ENCODE measurements around the gene LRRC61.
A peak's percentile ranks its signal among the peaks of the same experiment; 100 is the strongest.

Gene LRRC61

DNA sequence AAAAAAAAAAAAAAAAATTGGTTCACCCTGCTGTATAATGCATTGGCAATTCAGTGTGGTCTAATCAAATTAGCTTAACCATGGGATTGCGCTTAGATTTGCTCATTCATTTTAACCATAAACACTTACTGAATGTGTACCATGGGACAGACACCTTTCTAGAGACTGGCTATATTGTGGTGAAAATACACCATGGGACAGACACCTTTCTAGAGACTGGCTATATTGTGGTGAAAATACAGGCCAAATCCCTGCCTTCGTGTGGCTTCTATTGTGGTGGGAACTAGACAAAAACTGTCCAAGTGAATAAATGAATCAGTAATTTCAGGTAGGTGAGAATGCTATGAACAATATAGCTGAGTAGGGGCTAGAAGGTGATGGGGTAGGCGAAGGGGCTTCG, 35.3 kb downstream of the LRRC61 start:
- DNase-seq, result no peak

DNA sequence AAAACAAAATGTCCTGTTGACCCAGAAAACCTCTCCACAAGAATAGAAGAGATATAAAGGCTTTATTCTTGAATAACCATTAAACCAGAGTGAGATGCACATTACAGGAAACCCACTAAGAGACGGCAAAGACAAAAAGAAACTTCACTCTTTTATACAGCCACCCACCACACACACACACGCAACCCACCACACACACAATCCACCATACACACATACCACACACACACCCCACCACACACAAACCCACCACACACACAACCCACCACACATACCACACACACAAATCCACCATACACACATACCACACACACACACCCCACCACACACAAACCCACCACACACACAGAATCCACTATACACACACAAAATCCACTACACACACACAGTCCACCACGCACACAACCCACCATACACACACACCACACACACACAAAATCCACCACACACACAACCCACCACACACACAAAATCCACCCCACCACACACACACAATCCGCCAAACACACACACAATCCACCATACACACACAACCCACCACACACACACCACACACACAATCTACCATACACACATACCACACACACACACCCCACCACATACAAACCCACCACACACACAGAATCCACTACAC, 36.0 kb downstream of the LRRC61 start:
- no peak for DNase-seq

DNA sequence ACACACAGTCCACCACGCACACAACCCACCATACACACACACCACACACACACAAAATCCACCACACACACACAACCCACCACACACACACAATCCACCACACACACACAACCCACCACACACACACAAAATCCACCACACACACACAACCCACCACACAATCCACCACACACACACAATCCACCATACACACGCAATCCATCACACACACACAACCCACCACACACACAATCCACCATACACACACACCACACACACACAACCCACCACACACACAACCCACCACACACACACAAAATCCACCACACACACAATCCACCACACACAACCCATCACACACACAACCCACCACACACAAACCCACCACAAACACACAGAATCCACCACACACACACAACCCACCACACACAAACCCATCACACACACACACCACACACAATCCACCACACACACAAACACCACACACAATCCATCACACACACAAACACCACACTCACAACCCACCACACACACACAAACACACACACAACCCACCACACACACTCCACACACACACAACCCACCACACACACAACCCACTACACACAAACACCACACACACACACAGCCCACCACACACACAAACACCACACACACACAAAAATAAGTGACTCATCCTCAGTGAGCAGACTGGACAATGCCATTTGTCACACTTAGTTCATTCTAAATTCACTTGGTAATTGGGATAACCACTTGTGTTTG, 36.6 kb downstream of the LRRC61 start:
- no peak for DNase-seq

DNA sequence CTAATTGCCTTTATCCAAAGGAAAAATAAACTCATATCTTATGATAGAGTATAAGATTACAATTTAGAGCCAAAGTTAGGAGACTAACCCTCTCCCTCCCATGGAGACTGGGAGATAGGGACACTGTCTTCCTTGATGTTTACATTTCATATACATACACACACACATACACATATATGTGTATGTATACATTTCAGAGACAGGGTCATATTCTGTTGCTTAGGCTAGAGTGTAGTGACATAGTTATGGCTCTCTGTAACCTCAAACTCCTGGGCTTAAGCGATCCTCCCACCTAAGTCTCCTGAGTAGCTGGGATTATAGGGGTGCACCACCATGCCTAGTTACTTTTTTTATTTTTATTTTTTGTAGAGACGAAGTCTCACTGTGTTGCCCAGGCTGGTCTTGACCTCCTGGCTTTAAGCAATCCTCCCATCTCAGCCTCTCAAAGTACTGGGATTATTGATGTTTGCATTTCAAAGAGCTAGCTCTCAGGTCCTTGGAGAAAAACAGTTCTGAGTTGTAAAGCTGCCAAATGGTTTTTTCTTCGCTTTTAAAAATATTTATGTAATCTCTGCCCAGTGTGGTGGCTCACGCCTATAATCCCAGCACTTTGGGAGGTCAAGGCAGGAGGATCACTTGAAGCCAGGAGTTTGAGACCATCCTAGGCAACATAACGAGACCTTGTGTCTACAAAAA, 37.4 kb downstream of the LRRC61 start:
- DNase-seq, result no peak

DNA sequence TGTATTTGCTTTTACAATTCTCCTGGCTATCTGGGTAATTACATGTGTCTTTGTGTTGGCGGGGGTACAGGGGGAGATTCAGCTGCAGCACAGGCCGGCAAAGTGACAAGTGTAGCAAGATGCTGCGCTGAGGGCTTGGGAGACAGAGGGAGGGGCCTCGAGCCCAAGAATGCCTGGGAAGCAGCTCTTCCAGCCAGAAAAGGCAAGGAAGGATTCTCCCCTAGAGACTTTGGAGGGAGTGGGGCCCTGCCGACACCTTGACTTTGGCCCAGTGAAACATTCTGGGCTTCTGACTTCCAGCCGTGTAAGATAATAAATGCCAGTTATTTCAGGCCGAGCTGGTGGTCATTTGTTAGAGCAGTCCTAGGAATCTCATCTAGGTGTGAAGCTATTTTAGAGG, 38.2 kb downstream of the LRRC61 start:
- DNase-seq, result no peak

DNA sequence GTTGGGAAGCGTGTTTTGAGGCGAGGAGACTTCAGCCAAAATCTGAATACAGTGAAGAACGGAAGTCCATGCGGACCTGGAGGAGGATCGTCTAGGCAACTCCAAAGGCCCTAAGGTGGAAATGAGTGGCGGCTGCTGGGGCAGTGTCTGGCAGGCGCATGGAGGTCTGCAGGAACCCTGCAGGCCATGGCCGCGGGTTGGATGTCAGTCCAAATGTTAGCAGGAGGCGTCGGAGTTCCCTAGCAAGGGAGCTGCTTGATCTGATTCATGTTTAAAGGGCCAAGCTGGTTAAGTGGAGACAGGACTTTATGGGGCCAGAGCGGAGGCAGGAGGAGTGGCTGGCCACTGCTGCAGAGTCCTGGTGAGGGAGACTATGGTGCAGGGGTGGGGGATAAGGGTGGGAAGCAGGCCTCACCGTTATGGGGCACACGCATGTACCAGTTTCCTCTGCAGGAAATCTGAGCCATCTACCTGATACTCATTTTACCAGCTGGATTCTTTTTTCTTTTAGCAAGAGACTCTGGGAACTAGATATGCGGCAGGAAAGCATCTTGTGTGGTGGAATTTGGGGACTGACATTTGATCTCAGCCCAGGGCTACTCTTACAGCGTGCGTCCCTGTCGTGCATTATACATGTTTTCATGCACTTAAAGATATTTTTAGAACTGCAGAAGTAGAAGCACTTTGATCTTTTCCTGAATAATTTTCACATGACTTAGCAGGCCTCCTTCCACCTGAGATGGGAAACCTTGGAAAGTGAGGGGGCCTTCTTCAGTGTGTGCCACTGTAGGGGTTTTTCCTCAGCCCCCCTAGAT, 38.9 kb downstream of the LRRC61 start:
- no peak for DNase-seq

DNA sequence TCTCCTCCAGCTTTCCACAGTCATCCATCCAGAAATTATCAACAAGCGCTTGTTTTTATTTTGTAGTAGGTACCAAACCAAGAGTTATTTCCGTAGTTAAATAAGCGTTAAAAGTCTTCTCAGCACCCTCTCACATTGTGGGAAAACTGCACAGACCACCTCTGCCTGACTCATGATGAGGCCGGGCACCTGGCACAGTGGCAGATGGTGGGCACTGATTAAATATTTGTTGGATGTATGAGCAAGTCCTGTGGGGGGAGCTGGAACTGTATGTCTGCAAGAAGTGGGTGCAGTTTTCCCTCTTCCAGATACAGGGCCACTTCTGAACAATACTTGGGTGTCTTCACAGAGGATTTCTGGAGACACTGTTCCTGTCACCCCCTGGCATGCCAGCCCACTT, 40.2 kb downstream of the LRRC61 start:
- DNase-seq, result no peak

DNA sequence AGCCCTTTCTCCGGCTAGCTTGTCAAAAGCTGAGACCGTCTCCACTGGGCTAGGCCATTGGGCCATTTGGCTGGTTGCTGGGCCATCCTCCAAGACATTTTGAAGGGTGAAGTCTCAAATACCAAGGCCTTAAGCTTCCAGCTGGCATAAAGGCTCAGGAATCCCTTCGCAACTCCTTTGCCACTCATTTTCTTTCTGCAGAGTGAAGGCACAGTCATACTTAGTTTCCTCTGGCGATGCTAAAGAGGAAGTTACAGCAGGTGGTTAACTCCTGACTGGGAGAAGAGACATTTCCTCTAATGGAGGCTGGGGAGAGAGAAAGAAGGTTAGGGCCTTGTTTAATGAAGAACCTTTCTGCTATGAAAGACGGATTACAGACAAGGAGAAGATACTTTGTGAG, 40.7 kb downstream of the LRRC61 start:
- DNase-seq, result peak; percentile 76

DNA sequence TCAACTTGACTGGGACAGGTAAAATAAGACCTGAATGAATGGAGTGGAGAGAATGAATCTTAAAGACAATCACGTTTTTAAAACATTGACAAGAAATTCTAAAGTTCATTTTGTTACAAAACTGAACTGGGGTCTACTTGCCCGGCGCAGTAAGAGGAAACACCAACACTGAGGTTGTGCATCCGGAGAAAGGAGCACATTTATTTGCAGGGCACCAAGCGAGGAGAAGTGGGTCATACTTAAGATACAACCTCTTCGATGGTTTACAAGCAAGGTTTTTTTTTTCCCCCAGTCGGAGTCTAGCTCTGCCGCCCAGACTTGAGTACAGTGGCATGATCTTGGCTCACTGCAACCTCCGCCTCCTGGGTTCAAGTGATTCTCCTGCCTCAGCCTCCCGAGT, 42.0 kb downstream of the LRRC61 start:
- DNase-seq, result no peak

DNA sequence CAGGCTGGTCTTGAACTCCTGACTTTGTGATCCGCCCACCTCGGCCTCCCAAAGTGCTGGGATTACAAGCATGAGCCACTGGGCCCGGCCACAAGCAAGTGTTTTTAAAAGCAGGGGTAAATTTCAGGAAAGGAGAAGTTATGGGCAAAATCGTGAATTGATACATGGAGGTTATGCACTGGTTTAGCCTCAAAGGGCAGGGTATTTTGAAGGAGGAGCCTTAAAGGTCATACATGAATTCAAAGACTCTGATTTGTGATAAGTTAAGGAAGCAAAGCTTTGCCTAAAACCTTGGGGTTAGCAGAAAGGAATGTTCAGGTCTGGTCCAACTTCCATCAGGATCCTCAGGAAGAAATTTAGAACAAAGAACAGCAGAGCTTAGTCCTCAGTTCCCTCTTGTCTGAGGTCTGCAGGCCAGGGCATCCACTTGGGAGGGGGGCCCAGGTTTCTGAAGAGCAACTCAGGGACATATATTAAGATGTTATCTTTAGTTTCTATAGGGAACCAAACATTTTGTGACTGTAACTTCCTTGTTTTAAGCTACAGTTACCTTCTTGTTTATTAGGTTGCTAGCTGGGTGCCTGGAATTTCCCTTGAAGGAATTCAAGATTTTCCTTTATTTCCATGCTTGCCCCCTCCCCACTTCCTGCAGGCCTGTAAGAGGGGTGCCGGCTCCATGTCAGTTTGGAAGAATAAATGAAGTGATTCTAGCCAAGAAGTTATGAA, 42.7 kb downstream of the LRRC61 start:
- peak; percentile 52 for DNase-seq

DNA sequence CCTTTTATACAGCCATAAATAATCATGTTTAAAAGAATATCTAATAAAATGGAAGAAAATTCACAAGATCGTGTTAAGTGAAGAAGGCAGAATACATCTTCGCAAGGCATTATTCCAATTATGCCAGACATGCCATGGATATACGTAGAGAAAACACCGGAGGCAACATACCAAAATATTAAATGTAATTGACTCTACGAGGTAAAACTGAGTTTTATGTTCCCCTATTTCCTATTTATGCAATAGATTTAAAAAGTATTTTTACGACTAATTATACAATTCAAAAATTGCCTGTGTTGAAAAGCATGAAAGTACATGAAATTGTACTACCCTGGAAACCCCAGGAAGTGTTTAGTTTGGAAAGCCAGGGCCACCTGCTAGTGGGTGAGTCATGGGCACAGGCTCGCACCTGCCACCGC, 44.5 kb downstream of the LRRC61 start:
- DNase-seq, result peak; percentile 32

DNA sequence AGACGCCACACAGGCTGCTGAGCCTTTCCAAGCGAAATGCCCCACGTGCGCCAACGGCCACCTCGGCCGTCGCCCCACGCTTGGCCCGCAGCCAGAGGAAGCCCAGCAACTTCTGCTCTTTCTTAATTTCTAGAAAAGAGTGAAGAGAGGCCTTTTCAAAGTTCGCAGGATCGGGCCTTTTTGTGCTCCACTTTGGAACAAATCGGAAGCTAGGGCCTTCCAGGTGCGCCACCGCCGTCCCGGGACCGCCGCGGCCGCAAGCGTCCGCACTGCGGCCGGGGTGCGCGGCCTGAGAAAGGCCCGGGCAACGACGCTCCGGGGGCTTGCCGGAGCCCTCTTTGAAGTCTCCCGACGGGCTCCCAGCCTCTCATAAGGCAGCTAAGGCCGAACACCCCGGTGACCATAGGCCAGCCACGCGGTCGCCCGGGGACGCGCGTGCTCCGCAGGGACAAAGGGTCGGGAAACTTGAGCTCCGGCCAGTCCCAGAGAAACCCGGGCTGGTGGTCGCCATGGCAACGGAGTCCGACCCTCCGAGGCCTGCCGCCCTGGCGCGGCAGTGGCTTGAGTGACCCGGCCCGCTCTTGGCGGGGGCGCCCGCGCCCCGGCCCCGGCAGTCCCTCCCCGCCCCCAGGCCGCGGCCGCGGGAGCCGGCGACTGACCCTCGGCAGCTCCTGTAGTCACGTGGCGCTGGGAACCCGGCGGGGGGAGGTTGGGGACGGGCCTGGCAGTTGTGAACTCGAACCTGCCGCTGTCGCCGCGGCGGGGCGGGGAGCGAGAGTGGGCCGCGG, 45.1 kb downstream of the LRRC61 start, which contains the start of gene REPIN1:
Gene REPIN1 (plus strand): TSS at position 727 of the 788 bp plus-strand sequence. CDS start 890 bp downstream, outside the sequence.
- DNase-seq, result peak; percentile 100

DNA sequence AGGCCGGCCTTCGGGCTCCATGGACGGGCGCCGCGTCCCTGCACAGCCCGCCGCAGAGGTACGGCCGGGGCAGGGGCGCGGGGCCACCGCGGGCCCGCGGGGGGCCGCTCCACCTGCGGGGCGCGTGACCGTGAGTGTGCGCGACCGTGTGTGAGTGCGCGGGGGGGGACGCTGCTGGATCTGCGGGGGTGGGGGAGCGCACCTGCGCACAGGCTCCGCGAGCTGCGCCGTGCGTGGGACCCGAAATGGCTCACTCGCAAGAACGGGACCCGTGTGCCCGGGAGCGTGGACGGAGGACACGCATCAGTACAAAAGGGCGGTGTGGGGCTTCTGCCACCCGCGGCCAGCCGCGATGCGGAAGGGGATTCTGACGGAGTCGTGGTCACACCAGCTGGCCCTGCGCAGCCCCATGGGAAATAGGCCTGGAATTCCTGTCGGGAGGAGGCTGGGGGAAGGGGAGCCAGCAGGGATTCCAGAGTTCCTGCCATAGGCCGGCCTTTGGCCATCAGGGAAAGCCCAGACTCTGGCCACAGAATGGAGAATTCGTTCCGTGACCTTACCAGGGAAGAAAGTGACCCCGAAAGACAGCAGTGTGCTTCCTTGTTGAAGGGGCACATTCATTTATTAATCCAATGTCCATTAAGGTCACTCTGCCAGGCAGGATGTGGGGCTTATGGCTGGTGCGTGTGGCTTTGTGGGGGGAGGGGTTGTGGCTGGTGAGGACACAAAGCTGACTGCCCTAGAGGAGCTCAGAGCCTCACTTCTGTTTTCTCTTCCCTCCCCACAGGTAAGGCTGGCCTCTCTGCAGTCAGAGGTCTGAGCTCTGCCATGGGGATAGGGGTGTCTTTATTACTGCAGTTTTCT, 46.0 kb downstream of the LRRC61 start:
- DNase-seq, result peak; percentile 91

DNA sequence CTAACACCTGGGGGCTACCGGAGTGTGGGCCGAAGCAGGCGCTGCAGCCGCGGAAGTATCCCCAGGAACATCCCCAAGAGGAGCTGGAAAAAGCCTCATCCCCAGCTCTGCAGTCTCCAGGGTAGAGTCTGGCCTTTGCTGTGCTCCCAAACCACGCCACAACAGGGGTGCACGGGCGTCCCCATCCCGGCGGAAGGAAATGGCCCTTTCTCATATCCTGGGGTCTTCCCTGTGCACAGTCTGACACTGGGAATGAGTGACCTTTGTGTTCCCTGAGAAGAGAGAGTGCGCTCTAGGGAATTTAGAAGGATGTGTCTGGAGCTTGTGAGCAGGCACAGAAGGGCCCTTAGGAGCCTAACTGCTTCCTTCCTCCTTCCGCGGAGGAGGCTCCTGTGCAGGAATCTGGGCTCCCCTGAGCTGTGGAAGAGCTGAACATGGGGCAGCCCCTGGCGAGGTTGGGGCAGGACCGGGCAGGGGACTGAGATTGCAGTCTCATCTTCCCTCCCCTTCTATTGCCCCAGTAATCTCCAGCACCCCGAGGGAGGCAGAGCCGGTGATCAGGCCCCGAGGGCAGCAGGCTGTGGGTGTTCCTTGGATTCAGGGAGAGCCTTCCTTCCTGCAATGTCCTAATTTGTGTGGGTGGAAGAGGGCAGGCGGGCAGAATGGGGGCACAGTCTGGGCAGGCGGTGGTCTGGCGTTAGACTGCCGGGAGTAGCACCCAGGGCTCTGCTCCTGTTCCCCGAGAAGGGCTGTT, 46.8 kb downstream of the LRRC61 start:
- peak; percentile 33 for DNase-seq

DNA sequence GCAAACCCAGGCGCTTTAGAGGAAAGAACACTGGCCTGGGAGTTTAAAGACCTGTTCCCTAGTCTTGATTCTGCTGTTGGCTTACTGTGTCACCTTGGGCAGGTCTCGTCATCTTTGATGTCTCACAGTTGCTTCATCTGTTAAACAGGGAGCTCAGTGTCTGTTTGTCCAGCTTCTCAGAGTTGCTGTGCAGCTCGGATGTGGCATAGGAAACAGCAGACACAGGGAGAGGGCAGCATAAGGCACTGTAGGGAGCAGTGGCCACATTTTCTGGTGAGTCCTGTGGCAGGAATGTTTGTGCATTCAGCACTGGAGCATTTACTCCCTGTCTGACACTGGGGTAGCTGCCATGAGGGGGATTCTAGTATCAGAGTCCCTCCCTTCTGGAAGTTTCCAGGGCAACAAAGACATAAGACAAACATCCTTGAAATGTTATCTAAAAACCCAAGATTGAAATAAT, 47.5 kb downstream of the LRRC61 start:
- peak; percentile 43 for DNase-seq

DNA sequence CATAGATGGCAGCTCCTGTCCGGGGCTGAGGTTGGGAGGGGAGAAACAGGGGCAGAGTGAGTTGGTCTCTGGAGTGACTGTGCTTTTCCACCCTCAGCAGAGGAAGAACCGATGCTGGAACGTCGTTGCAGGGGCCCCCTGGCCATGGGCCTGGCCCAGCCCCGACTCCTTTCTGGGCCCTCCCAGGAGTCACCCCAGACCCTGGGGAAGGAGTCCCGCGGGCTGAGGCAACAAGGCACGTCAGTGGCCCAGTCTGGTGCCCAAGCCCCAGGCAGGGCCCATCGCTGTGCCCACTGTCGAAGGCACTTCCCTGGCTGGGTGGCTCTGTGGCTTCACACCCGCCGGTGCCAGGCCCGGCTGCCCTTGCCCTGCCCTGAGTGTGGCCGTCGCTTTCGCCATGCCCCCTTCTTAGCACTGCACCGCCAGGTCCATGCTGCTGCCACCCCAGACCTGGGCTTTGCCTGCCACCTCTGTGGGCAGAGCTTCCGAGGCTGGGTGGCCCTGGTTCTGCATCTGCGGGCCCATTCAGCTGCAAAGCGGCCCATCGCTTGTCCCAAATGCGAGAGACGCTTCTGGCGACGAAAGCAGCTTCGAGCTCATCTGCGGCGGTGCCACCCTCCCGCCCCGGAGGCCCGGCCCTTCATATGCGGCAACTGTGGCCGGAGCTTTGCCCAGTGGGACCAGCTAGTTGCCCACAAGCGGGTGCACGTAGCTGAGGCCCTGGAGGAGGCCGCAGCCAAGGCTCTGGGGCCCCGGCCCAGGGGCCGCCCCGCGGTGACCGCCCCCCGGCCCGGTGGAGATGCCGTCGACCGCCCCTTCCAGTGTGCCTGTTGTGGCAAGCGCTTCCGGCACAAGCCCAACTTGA, 48.2 kb downstream of the LRRC61 start:
- no peak for DNase-seq

DNA sequence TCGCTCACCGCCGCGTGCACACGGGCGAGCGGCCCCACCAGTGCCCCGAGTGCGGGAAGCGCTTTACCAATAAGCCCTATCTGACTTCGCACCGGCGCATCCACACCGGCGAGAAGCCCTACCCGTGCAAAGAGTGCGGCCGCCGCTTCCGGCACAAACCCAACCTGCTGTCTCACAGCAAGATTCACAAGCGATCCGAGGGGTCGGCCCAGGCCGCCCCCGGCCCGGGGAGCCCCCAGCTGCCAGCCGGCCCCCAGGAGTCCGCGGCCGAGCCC, 48.8 kb downstream of the LRRC61 start:
- DNase-seq, result no peak

DNA sequence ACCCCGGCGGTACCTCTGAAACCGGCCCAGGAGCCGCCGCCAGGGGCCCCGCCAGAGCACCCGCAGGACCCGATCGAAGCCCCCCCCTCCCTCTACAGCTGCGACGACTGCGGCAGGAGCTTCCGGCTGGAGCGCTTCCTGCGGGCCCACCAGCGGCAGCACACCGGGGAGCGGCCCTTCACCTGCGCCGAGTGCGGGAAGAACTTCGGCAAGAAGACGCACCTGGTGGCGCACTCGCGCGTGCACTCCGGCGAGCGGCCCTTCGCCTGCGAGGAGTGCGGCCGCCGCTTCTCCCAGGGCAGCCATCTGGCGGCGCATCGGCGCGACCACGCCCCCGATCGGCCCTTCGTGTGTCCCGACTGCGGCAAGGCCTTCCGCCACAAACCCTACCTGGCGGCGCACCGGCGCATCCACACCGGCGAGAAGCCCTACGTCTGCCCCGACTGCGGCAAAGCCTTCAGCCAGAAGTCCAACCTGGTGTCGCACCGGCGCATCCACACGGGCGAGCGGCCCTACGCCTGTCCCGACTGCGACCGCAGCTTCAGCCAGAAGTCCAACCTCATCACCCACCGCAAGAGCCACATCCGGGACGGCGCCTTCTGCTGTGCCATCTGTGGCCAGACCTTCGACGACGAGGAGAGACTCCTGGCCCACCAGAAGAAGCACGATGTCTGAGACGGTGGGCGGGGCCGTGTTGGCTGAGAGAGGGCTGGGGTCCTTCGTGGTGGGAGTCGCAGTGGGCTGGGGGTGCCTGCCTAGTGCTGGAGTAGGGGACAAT, 49.3 kb downstream of the LRRC61 start:
- no peak for DNase-seq
